Testis (tissue), 2 donors: Measurements from ENCODE around the gene TMEM255B.

Source experiments
- CTCF ChIP-seq, 3 experiments: fragments of 450-650 bp in 2 of 3; fragments of 200-600 bp in 1 of 3; sonication (generic) in 1 of 3; IDR thresholded peaks; one replicate each; pipeline ENCODE4 v1.5.1; 2016 to 2019; ENCODE audit warnings: antibody characterized with exemption in 3 of 3, mild to moderate bottlenecking in 2 of 3, moderate library complexity in 1 of 3
- POLR2A ChIP-seq: fragments of 450-650 bp; IDR thresholded peaks from one replicate; pipeline ENCODE4 v1.6.1; 2017; ENCODE audit warnings: antibody characterized with exemption, mild to moderate bottlenecking, moderate library complexity

GRCh38 chr13:113737803-113738202, 21.2 kb upstream of the TMEM255B start:
- no peak for TF ChIP-seq POLR2A
- no peak for TF ChIP-seq CTCF (IDR thresholded peaks at IDR 0.05)
